HG03354 (cell line): ENCODE data around the gene SUPT7L.
"Not testable (repeated sequence)": the region's sequence is repeated elsewhere in the genome, so short reads cannot be mapped to it uniquely, and the experiment has no call there.

Experiments
- ATAC-seq: cut with Tn5 transposase; IDR thresholded peaks from one replicate; pipeline ENCODE4 v1.9.1; 2021; ENCODE audit warnings: mild to moderate bottlenecking; ENCODE audit not compliant: unreplicated experiment, poor library complexity, severe bottlenecking

Gene SUPT7L

DNA sequence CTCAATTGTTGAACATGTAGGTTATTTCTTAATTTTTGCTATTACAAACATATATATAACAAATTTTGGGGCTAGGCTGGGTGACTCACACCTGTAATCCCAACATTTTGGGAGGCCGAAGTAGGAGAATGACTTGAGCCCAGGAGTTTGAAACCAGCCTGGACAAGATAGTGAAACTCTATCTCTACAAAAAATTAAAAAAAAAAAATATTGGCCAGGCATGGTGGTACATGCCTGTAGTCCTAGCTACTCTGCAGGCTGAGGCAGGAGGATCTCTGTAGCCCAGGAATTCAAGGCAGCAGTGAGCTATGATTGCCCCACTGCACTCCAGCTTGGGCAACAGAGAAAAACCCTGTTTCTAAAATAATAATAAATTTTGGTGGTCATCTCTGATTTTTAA, 23.8 kb upstream of the SUPT7L start:
- ATAC-seq = no peak

DNA sequence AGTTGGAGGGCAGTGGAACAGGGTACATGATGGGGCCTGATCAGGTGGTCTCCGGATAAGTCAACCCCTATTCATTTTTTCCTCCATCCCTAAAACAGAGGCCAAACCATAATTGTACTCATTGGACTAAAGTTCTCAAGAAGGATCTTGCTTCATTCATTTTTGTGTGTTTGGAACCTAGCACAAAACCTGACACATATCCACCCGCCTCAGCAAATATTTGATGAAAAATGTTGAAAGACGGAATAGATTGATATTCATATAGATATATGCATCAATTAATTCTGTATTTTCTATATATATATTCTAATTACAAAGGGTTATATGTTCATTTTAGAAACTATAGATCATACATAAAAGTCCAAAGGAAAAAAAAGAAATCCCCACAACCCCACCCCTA, 22.2 kb upstream of the SUPT7L start:
- ATAC-seq = no peak

DNA sequence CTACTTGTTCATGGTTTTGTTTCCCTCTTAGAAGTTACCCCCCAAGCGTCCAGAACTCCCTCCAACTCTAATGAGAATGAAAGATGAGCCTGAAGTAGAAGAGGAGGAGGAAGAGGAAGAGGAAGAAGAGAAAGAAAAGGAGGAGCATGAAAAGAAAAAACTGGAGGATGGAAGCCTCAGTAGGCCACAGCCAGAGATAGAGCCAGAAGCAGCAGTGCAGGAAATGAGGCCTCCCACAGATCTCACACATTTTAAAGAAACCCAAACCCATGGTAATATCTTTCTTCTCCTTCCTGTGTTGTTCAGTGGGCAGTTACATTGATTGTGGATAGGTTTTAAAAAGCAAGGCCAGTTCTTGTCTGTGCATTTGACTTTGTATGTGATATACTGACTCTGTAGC, 21.6 kb upstream of the SUPT7L start:
- ATAC-seq = not testable (repeated sequence)

DNA sequence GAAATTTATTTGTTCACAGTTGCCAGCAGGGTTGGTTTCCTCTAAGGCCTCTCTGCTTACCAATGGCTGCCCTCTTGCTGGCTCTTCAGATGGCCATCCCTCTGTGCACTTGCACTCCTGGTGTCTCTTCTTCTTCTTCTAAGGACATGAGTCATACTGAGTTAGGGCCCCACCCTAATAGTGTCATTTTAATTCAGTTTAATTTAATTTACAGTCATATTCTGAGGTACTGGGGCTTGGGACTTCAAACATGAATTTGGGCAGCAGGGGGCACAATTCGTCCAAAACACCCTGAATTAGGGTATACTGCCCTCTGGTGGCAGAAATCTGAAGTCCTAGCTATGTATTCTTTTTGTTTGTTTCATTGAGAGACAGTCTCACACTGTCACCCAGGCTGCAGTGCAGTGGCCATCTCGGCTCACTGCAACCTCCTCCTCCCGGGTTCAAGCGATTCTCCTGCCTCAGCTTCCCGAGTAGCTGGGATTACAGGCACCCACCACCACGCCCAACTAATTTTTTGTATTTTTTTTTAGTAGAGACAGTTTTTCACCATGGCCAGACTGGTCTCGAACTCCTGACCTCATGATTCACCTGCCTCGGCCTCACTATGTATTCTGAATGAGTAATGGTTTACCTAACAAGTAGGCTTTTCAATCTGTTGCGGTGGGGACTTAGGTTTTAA, 20.1 kb upstream of the SUPT7L start:
- peak; percentile 82 for ATAC-seq

DNA sequence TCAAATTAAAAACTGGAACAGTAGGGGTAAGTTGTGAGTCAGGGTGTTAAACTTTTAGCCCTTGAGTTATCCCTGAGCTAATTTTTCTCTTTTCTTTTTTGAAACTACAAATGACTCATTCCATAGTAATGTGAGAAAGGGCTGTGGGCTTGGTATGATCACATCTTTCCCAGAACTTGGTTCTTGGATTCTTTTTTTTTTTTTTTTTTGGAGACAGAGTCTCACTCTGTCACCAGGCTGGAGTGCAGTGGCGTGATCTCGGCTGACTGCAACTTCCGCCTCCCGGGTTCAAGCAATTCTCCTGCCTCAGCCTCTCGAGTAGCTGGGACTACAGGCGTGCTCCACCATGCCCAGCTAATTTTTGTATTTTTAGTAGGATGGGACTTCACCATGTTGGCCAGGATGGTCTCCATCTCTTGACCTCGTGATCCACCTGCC, 18.9 kb upstream of the SUPT7L start:
- ATAC-seq = not testable (repeated sequence)

DNA sequence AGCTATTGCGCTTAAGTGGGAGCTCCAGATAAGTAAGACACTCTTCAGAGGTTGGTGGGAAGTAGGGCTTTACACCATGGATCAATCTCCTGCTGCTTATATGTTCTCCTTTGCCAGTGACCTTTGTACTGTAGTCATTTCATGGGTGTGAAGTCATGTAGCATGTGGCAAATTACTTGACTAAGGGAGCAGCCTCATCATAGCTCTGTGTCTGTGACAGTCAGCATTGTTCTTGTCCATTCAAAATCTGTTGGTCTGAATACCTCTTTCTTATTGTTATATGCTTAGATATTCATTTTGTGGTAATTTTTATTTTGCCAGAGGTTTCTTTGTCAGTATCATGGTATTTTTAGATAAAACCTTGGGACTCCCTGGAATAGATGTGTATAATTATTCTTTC, 18.4 kb upstream of the SUPT7L start:
- no peak for ATAC-seq

DNA sequence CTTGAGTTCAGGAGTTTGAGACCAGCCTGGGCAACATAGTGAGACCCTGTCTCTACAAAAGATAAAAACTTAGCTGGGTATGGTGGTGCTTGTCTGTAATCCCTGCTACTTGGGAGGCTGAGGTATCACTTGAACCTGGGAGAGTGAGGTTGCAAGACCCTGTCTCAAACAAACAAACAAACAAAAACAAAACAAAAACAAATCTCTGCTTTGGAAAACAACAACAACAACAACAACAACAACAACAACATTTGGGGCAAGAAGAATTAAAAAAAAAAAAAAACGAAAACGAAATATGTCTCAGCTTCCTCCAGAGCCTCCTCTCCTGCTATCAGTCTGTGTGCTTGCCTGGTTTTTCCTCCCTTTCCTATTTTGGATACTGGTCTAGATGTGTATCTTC, 17.2 kb upstream of the SUPT7L start:
- no peak for ATAC-seq

DNA sequence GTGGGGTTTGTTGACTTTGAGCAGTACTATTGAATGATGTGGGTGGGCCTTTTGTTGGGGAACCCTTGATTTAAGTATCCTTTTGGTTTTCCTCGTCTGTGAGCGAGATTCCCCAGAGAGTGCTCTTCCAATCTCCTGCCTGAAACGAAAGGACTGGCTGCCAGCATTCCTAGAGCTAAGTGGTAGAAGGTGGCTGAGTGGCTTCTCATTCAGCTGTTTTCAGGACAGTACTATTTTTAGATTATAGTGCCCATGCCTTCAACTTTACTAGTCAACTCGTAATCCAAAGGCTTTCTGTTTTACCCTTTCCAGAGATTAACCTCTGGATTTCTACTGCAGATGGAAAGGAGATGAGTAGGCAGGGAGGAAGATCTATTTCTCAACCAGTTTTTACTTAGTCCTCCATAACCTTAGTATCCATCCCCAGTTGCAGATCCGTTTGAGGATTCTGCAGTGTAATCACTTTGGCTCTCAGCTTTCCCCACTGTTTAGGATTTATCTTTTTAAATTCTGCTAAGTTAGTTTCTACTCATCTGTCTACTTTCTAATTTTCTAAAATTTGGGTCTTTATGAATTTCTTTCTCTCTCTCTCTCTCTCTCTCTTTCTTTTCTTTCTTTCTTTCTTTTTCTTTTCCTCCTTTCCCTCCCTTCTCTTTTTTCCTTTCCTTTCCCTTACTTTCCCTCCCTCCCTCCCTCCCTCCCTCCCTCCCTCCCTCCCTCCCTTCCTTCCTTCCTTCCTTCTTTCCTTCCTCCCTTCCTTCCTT, 9.5 kb upstream of the SUPT7L start:
- ATAC-seq = no peak

DNA sequence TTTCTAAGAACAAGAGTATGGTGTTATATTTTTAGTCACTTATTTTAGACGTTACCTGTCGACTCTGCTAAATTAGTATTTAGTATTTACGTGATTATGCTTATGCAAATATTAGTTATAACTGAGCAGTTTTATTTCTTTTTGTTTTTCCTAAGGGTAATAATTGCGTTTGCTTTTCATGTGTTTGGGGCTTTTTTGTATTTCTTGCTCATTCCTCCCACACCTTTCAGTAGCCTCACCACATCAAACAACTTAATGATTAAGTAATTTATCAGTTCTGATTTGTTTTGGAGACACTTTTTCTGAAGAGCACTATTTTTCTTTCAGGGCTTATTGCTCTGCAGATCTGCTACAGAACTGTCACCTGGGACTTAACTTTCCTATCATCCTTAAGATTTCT, 7.8 kb upstream of the SUPT7L start:
- no peak for ATAC-seq

DNA sequence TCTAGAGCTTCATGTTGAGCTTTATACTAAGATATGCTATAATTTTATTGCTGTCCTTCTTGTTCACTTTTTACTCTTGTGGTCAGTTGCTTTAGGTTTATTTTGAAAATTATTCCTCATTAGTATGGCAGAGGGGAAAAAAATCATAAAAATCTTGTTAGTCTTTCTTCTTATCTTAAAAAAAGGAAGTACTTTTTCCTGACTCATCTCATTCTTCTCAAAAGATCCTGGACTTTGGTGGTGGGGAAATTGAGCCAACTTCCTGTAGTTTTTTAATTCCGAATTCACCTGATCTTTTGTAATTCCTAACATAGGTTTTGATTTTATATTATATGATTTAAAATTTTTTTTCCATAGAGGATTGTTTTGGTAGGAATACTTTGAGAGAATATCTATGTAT, 4.0 kb upstream of the SUPT7L start:
- no peak for ATAC-seq

DNA sequence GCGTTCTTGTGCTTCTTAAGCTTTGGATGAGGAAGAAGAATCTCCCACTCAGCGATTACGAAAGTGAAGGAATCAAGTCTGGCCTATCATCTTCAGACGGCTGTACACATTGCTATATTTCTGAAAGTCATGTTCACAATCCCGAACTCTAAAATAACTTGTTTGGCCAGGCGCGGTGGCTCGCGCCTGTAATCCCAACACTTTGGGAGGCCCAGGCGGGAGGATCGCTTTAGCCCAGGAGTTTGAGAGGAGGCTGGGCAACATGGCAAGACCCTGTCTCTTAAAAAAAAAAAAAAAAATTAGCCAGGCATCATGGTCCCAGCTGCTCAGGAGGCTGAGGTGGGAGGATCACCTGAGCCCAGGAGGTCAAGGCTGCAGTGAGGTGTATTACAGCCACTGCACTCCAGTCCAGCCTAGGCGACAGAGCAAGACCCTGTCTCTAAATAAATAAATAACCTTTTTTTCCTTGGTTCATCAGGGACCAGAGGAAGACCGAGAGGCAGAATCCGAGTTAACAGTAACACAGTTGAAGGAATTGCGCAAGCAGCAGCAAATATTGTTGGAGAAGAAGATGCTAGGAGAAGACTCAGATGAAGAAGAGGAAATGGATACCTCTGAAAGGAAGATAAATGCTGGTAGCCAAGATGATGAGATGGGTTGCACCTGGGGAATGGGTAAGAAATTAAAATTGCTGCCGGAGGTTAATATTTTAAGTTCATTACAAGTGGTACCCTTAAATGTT, 1.4 kb upstream of the SUPT7L start:
- no peak for ATAC-seq

DNA sequence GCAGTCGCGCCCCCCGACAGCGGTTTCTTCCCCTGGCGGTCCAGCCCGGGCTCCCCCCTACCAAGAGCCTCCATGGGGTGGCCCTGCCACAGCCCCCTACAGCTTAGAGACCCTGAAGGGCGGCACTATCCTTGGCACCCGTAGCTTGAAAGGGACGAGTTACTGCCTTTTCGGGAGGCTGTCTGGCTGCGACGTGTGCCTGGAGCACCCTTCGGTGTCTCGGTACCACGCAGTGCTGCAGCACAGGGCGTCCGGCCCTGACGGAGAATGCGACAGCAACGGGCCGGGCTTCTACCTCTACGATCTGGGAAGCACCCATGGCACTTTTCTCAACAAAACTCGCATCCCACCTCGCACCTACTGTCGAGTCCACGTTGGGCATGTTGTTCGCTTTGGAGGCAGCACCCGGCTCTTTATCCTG, 750 bp upstream of the SUPT7L start:
- peak; percentile 23 for ATAC-seq

DNA sequence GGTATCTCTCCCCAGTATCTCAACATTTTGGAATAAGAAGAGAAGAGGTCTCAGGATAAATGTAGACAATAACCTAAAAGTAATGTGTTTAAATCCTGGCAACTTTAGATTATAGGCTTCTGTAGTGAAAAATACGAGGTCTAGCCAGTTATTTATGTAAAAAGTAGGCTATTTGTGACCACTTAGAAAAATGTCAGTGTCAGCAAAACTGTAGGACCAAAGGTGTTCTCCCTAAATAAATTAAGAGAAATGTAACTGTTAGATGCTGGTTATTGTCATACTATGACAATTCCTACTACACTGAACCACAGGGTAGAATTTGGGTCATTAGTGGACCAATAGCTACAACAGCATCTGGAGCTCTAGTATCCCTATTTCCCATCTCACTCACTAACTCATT, 2.0 kb downstream of the SUPT7L start:
- ATAC-seq = no peak

DNA sequence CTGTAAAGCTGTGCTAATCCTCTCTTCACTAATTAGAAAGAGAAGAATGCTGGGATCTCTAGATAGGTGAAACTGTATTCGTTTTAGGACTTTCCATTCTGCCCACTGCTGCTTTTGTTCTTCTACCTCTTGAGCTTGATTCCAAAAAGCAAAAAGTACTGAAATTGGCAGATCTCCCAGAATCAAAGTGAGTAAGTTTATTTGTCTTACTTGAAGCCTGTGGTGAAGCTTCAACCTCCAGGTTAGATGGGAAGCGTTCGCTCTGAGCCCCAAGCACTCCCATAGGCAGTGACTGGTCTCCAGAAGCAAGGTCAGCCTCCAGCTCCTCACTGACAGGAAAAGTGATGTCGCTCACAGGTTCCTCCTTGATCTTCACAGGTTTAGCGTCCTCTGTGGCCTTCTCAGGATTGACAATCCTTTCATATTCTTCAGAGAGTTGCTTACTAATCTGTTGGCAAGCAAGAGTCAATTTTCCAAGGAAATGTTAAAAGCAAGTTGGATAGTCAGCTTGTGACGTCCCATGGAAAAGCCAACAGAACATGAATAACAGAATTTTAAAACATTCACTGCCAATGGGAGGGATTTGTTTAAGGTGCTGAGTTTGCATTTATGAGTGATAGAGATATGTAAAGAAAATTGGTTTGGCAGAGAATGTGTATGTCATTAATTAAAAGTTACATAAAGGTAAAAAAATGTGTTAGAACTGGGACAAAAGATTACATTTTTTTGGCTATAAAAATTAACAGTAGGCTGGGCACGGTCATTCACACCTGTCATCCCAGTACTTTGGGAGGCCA, 8.1 kb downstream of the SUPT7L start:
- no peak for ATAC-seq

DNA sequence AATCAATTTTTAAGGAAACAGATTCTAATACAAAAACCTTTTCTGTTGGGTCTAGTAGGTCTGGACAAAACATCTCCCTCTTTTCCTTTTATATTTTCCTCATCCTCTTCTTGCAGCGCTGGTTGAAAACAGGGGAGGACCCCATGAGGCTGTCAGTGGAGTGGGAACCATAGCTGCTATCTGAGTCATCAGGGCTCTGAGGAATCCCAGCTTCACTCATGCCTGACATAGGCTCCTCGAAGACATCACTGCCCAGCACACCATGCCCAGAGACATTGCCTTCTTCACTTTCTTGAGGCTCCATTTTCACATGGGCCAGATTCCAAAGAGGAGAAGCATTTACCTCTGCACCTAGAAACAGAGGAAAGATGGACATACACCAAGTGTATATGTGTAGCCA, 10.0 kb downstream of the SUPT7L start:
- no peak for ATAC-seq

DNA sequence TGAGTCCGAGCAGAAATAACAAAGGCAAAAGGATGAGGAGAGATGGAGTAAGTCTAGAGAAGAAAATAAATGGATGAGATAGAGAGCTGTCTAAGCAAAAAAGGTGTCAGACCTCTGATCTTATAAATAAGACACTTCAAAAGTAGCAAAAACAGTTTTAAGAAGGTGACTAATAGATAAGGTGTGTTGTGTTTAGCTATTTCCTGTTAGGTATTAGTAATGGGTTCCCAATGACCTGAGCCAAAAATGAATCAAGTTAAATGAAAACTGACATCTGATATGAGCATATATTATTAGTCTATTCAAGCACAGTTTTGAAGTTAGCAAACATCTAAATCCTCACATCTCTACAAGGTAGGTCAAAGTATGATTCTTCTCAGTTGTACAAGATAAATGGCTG, 10.6 kb downstream of the SUPT7L start:
- no peak for ATAC-seq

DNA sequence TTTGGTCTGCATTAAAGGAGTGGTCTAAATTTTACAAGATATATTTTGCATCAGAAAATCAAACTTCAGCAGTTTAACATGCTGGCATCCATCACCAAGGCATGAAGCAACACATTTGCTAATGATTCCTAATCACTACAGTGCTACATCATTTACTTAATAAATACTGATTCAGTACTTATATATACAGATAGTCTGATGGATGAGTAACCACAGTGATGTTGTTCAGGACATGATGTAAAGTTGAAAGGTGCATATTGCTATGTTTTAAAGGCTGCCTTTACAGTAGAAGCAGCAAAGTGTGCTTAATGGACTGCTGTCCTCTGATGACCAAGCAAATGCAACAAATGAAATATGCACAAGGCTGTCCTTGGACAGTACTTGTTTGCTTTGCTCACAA, 11.1 kb downstream of the SUPT7L start:
- no peak for ATAC-seq

DNA sequence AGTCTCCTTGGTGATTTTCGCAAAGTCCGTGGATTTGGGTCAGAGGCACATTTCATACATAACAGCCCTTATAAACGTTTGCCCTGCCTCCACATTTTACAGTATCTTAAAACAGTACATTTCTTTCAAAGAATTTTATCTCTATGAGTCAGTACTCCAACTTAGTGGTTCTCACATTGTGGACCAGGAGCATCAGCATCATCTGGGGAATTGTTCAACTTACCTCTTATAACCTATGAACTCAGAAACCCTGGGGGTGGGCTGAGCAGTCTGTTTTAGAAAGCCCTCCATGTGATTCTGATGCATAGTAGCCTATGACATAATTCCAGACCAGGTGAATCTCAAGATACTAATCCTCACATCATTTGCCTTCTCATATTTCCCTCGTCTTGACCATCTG, 12.4 kb downstream of the SUPT7L start:
- ATAC-seq = no peak

DNA sequence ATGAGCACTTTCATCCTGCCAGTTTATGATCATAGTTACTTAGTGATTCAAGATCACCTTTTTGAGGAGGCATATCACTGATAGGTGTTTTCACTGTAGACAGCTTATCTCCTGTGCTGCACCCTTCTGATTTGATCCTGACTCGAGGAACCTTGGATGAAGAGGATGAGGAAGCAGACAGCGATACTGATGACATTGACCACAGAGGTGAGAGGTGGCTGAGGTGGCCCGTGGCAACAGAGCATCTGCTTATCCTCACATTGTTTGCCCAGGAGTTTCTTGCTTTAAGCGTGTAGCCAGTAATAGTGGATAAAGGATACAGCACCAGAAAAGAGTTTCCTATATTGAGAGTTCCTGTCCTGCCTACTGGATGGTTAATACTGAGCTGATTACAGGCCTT, 15.7 kb downstream of the SUPT7L start:
- ATAC-seq = no peak

DNA sequence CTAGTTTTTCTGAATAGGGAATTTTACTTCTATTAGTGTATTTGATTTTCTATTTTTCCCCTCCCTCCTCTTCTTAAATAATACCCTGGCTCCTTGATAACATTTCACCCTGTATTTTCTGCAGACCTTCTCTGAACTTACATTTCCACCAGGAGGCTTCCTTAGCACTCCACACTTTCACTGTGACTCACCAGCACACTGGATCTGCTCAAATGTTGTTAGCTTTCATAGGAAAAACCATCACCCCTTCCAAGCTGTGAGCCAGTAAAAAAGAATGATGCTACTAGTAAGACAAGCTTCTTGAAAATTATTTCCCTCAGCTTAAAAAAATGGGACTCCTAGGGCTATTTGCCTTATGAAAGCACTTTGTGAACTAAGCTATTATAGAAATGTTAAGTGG, 16.1 kb downstream of the SUPT7L start:
- ATAC-seq = no peak
